ENCODE measurements around the gene SCYGR6.
A peak's percentile ranks its signal among the peaks of the same experiment; 100 is the strongest.

The SCYGR6 gene

DNA sequence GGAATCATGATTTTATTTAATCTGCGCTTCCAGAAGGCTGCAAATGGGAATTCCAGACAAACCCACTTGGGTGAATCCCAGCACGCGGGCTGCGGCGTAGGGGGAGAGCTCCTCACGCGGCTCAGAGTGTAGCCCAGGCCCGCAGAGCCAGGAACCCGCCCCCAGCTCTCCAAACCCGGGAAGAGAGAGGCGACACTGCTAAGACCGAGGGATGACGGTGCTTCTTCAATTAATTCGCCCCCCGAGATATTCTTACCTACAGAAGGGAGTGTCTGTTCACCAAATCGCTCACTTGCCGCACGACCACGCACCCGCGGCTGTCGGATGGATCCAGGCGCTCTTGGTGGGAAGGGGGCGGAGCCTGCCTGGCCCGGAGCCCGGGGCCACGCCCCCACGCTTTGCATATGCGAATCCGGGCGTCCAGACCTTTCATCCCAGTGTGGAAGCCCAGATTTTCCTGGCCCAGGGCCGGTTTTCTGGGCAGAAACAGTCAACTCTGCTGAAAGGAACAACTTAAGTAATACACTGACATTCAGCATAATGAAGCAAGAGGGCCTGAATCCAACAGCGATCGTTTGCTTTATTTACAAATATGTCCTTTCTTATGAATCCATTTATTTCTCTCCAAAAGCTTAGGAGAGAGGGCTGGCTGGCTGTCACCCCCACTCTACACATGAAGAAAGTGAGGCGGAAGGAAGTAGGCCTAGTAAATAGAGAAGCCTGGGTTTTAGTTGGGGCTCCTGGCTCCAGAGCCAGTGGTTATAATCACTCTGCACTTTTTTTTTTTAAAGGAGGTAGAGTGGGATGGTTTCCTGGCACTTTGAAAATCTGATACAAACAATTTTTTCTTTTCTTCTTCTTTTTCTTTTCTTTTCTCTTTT lies 6.6 kb downstream of the SCYGR6 start, which contains the start of gene SLC19A3:
Gene SLC19A3 (minus strand): TSS at position 342 of the 881 bp plus-strand sequence. CDS start 15,710 bp downstream, outside the sequence.
- no peak within 1 kb of the TSS for H3K27ac ChIP-seq
- DNase-seq (ENCODE audit: low read depth, low spot score), result no peak

DNA sequence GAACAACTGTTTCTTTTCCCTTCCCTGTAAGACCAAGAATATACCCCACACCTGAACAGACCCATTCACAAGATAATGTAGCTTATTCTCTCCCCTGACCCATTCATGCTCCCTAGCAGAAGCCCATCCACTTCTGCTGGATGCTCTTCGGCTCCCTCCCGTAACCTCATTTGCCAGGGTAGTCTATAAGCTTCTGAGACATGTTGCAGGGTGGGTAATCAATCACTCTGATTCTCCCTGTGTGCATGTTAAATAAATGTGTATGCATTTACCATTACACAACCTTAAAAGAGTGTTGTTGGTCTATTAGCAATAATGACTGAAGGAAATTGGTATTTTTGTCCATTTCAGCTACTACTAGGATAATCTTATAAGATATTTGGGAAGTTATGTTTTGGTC lies 8.1 kb downstream of the SCYGR6 start:
- no peak overlapping the region for H3K27ac ChIP-seq
- DNase-seq (ENCODE audit: low read depth, low spot score), result no peak

DNA sequence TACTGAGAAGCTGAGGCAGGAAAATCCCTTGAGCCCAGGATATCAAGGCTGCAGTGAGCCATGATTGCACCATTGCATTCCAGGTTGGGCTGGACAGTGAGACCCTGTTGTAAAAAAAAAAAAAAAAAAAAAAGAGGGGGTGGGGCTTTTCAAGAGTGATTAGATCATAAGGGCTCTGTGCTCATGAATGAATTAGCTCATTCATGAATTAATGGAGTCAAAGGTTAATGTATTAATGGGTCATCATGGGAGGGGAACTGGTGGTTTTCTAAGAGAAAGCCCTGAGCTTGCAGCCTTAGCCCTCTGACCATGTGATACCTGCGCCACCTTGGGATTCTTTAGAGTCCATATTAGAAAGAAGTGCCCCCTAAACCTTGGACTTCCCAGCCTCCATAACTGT lies 11.3 kb downstream of the SCYGR6 start:
- DNase-seq (ENCODE audit: low read depth, low spot score), result no peak
- H3K27ac ChIP-seq, result no peak overlapping the region

DNA sequence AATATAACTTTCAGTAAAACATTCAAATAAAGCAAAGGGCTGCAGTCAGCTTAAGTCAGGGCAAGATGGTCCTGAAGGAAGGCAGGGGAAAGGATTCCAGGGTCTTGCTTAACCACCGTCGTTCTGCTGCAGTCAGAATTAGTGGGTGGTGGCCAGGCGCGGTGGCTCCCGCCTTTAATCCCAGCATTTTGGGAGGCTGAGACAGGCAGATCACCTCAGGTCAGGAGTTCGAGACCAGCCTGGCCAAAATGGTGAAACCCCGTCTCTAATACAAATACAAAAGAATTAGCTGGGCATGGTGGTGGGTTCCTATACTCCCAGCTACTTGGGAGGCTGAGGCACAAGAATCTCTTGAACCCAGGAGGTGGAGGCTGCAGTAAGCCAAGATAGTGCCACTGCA lies 13.6 kb downstream of the SCYGR6 start:
- DNase-seq (ENCODE audit: low read depth, low spot score), result no peak
- no peak overlapping the region for H3K27ac ChIP-seq

DNA sequence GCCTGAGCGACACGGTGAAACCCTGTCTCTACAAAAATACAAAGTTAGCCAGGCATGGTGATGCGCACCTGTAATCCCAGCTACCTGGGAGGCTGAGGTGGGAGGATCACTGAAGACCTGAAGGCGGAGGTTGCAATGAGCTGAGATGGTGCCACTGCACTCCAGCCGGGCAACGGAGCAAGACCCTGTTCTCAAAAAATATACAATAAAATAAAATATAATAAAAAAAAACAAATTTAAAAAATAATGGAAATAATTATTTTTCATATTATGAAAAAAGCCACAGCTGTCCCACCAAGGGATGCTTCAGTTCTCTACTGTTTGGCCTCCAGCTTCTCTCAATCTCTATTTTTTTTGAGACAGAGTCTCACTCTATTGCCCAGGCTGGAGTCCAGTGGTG lies 17.2 kb downstream of the SCYGR6 start:
- DNase-seq (ENCODE audit: low read depth, low spot score), result no peak
- H3K27ac ChIP-seq, result no peak overlapping the region

DNA sequence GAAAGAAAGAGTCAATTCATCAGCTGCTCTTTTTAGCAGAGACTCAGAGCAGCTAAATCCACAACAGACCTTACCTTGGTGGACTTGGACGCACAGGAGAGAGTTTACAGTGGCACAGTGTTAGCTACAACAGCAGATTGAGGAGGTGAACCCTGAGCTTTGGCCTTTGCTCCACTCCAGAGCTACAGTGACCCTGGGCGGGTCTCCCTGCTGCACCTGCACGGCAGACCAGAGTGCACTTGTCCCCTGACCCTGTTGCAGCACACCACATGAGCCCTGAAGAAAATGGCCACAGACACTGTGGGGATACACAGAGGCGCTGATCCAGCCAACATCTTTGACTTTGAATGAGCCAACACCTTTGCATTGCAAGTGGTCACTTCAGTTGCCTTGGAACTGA lies 17.7 kb downstream of the SCYGR6 start:
- no peak overlapping the region for H3K27ac ChIP-seq
- no peak for DNase-seq (ENCODE audit: low read depth, low spot score)

DNA sequence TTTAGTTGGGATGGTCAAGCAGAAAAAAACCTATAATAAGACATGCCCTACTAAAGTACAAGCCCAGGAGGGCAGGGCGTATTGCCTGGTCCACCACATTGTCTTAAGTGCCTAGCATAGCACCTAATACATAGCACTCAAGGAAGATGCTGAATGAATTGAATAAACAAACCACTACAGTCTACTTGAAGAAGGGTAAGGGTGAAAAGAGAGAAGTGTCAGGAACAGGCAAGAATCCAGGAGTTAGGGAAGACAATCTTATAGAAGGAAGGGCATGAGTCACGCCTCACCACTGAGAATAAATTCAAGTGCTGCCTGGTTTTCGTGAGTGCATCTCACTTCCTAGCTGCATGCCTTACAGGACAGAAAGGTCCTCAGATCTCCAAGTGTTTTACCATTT lies 20.6 kb downstream of the SCYGR6 start:
- peak overlapping the region; percentile 41 for H3K27ac ChIP-seq
- DNase-seq (ENCODE audit: low read depth, low spot score), result no peak

DNA sequence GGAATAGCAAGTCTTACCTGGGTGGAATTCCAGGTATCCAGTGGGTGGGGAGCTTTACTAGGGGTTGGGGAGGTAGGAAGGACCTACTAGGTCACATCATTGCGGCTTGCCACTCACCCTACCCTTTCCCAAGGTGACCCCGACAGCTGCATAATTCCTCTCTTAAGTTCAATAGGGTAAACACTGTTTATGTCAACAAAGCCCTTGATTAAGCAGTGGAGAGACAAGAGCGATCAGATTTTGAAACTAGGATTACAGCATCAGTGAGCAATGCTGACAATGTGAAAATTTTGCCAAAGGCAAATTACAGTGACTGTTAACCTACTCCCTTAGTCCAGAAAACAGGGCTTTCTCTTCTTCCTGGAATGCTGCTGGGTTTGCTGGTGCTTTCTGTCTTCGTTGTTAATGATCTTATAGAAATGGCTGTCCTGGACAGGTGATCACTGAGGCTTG lies 21.3 kb downstream of the SCYGR6 start:
- peak; percentile 45 for DNase-seq (ENCODE audit: low read depth, low spot score)
- H3K27ac ChIP-seq, result peak overlapping the region; percentile 41

DNA sequence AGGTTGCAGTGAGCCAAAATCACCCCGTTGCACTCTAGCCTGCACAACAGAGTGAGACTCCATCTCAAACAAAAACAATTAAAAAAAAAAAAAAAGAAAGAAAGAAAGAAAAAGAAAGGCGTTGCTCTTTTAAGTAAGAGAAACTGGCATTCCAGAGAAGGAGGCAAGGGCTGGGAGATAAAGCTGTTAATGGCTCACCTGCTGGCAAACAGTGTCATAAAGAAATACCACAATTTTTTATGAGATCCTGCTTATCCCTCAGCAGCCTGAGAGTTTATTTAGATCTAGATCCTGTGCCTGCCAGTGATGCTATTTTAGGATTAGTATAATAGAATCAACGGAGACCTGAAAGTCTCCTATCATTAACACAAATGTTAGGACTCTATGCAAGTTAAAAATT lies 23.0 kb downstream of the SCYGR6 start:
- no peak for DNase-seq (ENCODE audit: low read depth, low spot score)
- no peak overlapping the region for H3K27ac ChIP-seq

DNA sequence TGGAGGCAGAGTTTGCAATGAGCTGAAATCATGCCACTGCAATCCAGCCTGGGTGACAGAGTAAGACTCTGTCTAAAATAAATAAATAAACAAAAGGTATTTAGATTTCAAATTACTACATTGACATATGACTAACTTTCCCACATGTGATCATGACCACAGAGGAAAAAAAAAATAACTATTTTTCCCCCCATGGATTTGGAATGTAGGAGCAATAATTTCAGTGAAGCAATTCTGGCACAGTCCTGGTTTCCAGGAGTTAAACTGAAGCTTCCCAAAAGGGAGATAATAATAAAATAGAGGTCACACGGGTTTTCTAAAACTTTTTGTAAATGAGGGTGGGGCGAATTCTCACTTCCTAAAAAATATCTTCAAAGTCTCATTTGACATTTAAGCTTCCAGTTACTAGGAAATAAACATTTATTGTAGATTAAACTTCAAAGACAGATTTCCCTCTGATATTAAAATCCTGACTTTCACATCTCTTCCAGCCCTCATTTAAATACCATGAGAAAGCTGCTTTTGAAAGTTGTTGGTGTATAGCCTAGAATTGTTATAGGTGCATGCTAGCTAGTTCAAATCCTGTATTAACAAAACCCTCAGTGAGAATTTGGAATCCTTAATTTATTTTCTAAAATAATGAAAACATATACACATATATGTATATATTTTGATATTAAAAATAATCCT lies 27.4 kb downstream of the SCYGR6 start:
- no peak overlapping the region for H3K27ac ChIP-seq
- no peak for DNase-seq (ENCODE audit: low read depth, low spot score)

DNA sequence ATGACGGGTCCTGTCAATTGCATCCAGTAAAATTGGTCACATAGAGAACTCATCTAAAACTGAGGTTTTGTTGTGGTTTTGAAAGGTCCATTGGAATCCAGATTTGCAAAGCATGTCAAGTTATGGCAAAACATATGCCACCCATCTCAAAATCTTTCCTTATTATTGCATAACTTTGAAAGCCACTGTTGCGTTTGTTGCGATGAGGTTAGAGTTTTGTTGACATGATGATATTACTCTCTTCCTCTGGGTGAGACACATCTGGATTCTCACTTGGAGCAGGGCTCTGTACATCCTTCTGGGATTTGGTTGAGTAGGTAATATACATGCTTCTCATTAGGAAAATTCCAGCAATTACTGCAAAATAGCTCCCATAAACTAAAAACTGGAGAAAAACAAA lies 37.4 kb downstream of the SCYGR6 start:
- DNase-seq (ENCODE audit: low read depth, low spot score), result no peak
- no peak overlapping the region for H3K27ac ChIP-seq

DNA sequence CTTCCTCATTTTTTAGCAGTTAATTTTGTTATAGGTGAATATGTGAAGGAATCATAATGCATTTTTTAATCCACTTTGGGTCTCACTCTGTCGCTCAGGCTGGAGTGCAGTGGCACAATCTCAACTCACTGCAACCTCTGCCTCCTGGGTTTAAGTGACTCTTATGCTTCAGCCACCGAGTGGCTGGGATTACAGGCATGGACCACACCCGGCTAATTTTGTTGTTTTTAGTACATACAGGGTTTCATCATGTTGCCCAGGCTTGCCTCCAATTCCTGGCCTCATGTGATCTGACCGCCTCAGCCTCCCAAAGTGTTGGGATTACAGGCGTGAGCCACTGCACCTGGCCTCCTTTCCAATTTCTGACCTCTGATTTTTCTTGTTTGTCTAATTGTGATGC lies 40.3 kb downstream of the SCYGR6 start:
- no peak for DNase-seq (ENCODE audit: low read depth, low spot score)
- no peak overlapping the region for H3K27ac ChIP-seq

DNA sequence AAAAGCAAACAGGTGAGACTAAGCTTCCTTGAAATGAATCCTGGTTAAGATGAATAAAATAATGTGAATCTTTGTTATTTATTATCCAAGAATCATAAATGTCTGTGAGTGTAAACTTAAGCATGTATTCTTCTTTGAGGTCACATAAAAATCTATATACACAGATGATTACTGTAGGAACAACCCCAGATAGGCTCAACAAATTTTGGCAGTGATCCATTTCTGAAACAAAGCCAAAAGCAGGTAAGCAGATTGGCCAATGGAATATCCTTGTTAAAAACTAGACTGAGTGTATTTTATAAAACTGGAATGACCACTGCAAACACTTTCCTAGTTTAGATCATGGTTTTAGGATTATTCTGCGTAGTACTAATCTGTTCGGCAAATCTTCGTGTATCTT lies 46.6 kb downstream of the SCYGR6 start:
- DNase-seq (ENCODE audit: low read depth, low spot score), result no peak
- H3K27ac ChIP-seq, result no peak overlapping the region

DNA sequence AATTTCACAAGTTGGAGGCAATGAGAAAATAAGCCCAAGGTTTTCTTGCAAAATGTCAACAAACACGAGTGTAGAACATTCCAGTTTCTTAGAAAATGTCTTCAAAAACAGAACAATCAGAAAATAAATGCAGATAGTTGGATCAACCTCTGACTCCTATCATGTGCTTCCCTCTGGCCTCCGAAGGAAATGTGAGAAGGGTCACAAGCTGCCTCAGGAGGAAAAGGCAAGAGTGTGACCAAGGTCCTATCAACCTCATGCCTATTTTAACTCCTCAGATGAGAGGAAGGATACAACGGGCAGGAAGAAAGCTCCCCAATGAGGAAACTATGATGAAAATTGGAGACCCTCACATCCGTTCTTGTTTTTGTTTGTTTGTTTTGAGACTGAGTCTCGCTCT lies 50.1 kb downstream of the SCYGR6 start:
- no peak overlapping the region for H3K27ac ChIP-seq
- no peak for DNase-seq (ENCODE audit: low read depth, low spot score)

All from epithelial cell of prostate (primary cell).